ENCODE measurements around the gene REEP6.

Gene REEP6

DNA sequence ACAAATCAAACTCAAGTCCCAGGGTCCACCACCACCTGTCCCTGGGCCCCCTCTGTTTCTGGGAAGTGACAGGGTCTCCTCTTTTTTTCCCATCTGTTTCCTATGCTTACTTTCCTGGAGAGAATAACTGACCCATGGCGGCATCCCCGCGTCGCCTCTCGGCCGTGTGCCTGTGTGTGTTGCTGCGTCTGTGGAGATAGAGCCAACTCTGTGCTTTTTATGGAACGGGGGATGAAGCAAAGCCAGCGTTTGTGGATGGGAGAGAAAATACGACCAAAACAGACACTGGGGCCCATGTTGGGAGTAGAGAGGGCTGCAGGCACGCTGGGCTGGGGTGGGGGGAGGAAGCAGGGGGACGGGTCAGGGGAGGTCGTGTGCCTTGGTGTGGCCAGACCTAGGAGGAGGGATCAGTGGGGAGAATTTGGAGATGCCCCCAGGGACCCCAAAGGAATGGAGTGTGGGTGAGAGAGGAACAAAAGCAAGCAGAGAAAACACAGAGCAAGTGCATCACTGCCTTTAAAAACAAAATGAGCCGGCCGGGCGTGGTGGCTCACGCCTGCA is 49.5 kb downstream of the REEP6 start:
- DNase-seq (ENCODE audit: low read depth in 2 of 3, low spot score in 2 of 3): no peak
